ENCODE data around the gene DDB1. TPM values are rescaled to one million over a fixed set of nuclear protein-coding genes. Genes with fewer than 3 reads are reported as not detected.

Gene DDB1
- total RNA-seq, 1 experiment from 2014 or later, result 250 TPM

GRCh38 chr11:61343792-61344745 lies 11.2 kb upstream of the DDB1 start:
- Histone ChIP-seq H3K4me3 (no peak overlapping the region), H3K9me3 (no peaks in the 10 kb centered on the region), H3K27me3 (no peaks in the 10 kb centered on the region), H3K36me3 (peaks cover 5% of the 10 kb centered on the region)
- no peak for DNase-seq

- no peaks in the 10 kb centered on the region for H3K9me3 ChIP-seq
- no peak for DNase-seq
- H3K36me3 ChIP-seq, result no peaks in the 10 kb centered on the region; the same call in 1 of the 2 replicates
- no peak overlapping the region for H3K4me3 ChIP-seq
- H3K27me3 ChIP-seq, result no peaks in the 10 kb centered on the region
Observed at GRCh38 chr11:61342207-61342803, 9.4 kb upstream of the DDB1 start.

DNA sequence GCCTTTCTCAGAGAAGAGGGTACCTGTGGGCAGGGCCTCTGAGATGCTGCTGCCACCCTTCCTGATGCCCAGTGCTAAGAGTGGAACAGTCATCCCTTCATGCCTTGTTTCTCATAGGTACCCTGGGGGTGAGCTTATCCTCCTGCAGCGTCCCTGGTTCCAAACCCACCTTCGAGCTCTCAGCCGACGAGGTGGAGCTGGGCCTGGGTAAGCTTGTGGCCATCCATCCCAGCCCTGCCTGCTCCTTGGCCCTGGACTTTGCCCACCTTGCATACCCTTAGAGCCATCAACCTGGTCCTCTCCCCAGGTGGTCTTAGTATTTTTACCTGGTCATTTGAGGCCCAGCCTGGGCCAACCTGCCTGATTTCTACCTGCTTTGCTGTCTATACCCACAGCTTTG lies 8.8 kb upstream of the DDB1 start:
- DNase-seq, result no peak
- no peaks in the 10 kb centered on the region; the same call in 1 of the 2 replicates for H3K36me3 ChIP-seq
- no peaks in the 10 kb centered on the region for H3K9me3 ChIP-seq
- H3K4me3 ChIP-seq, result no peak overlapping the region
- no peaks in the 10 kb centered on the region for H3K27me3 ChIP-seq

- Histone ChIP-seq H3K9me3 (no peaks in the 10 kb centered on the region), H3K4me3 (no peak overlapping the region), H3K36me3 (no peaks in the 10 kb centered on the region; the same call in 1 of the 2 replicates), H3K27me3 (no peaks in the 10 kb centered on the region)
- DNase-seq, result no peak
Observed at GRCh38 chr11:61340979-61341378, 8.1 kb upstream of the DDB1 start.

DNA sequence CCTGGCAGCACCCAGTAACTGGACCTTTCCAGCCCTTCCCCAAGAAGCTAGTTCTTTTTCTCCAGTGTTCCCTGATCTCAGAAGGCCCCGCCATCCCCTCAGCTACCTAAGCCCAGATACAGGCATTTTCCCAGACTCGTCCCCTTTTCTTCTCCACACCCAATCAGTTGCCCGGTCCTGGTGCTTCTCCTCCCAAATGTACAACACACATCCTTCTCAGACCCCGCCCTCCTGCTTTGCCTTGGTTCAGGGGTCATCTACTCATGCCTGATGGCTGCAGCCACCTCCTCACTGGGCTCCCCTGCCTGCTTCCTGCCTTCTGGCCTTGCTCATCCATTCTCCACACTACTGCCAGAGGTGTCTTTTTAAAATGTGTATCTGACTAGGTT lies 6.6 kb upstream of the DDB1 start:
- no peaks in the 10 kb centered on the region for H3K27me3 ChIP-seq
- no peak for DNase-seq
- H3K4me3 ChIP-seq, result no peak overlapping the region
- H3K36me3 ChIP-seq, result no peaks in the 10 kb centered on the region; the same call in 1 of the 2 replicates
- H3K9me3 ChIP-seq, result no peaks in the 10 kb centered on the region

GRCh38 chr11:61338783-61339489 lies 6.0 kb upstream of the DDB1 start:
- Histone ChIP-seq H3K9me3 (no peaks in the 10 kb centered on the region), H3K36me3 (no peaks in the 10 kb centered on the region; the same call in 1 of the 2 replicates), H3K4me3 (no peak overlapping the region), H3K27me3 (no peaks in the 10 kb centered on the region)
- no peak for DNase-seq

DNA sequence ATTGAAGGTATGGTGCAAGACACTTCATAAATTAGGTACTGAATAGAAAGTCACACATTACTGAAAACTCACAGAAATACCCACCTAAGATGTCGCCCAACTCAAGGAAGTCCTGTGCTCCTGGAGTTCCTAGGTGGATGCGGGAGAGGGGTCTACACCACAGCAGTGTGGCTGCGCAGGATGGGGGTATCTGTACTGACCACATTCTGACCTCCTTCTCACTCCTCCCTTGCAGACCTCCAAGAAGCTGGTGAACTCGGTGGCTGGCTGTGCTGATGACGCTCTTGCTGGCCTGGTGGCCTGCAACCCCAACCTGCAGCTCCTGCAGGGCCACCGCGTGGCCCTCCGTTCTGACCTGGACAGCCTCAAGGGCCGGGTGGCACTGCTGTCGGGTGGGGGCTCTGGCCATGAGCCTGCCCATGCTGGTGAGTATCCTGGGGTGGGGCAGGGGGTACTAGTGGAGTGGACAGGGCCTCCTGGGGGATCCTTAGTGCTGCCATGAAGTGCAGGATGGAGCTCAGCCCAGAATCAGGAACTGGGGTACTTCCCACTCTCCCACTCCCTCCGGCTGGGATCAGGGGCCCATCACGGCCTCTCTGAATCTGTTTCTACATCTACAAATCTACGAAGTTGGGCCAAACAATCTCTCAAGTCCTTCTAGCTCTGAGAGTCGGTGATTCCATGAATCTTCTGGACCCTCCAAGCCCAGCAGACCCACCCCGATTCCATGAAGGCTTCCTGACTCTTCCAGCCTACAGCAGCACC lies 5.0 kb upstream of the DDB1 start:
- Histone ChIP-seq H3K36me3 (peaks cover 5% of the 10 kb centered on the region), H3K4me3 (no peak overlapping the region), H3K9me3 (no peaks in the 10 kb centered on the region), H3K27me3 (no peaks in the 10 kb centered on the region)
- DNase-seq, result no peak

DNA sequence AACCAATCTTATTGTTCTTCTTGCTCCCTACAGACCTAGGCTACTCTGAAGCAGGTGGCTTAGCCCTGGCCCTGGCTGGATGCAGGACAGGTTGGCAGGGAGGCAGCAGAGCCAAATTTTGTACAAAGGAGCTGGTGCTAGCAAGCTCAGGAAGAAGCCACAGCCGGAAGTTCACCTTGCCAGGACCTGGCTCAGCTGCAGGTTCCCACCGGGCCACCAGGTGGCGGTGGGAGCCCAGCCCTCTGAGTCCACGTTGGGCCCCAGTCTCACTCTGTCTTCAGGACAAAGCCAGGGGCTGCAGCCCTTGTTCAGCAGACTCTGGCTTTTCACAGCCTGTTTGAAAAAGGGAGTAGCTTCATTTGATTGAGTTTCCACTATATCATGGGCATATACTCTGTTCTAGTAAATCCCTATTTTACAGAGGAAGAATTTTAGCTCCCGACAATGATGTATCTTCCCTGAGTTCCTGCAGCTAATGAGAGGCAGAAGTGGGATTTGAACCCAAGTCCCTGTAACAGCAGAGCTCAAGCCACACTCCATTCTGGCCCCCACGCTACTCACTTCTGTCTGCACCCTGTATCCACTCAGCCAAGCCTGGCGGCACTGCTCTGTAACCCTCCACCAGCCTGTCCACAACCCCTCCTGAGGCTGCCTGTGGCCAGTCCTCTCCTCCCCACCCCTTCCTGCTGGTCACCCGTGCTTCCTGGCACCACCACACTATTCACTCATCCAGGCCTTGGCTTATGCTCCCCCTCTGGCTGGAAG lies 3.4 kb upstream of the DDB1 start:
- Histone ChIP-seq H3K4me3 (no peak overlapping the region), H3K9me3 (no peaks in the 10 kb centered on the region), H3K27me3 (no peaks in the 10 kb centered on the region), H3K36me3 (peaks cover 8% of the 10 kb centered on the region; the same call in 1 of the 2 replicates)
- peak; percentile 65 for DNase-seq

GRCh38 chr11:61335355-61335710 lies 2.4 kb upstream of the DDB1 start:
- no peak for DNase-seq
- Histone ChIP-seq H3K4me3 (no peak overlapping the region), H3K27me3 (no peaks in the 10 kb centered on the region)

GRCh38 chr11:61334434-61335354 lies 1.8 kb upstream of the DDB1 start:
- Histone ChIP-seq H3K36me3 (peaks cover 18% of the 10 kb centered on the region), H3K4me3 (no peak overlapping the region), H3K9me3 (no peaks in the 10 kb centered on the region), H3K27me3 (no peaks in the 10 kb centered on the region)
- DNase-seq, result peak; percentile 31

More at GRCh38 chr11:61335355-61335710, 2.4 kb upstream of the DDB1 start:
- Histone ChIP-seq H3K36me3 (peaks cover 11% of the 10 kb centered on the region), H3K9me3 (no peaks in the 10 kb centered on the region)

- Histone ChIP-seq H3K9me3 (no peaks in the 10 kb centered on the region), H3K36me3 (peaks cover 27% of the 10 kb centered on the region), H3K27me3 (no peaks in the 10 kb centered on the region), H3K4me3 (peak overlapping the region; percentile 81)
- no peak for DNase-seq
Observed at GRCh38 chr11:61333550-61334433, 887 bp upstream of the DDB1 start.

DNA sequence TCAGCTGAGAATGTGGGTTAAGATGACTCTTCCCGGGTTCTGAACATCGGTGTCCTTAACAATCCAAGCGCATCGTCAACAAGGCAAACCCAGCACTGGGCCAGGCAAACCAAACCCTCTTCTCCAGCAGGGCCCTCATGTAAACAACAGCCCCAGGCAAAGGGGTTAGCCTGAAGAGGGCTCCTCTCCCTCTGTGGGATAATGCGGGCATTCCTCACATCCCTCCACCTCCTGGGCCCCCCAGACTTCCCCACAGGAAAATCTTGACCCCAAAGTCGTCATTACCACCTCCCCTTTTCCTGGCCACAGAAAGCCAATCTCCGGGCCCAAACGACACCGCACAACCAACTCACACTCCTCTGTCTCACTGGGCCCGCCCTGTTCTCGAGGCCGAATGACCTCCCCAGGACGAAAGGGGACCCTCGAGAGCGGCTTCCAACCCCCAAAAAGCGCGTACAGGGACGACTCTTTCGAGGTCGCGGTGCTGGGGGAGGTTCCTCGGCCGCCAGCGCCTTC lies 566 bp downstream of the DDB1 start:
- H3K36me3 ChIP-seq, result peaks cover 39% of the 10 kb centered on the region
- H3K4me3 ChIP-seq, result peak overlapping the region; percentile 81
- no peaks in the 10 kb centered on the region for H3K27me3 ChIP-seq
- no peak for DNase-seq
- no peaks in the 10 kb centered on the region for H3K9me3 ChIP-seq

DNA sequence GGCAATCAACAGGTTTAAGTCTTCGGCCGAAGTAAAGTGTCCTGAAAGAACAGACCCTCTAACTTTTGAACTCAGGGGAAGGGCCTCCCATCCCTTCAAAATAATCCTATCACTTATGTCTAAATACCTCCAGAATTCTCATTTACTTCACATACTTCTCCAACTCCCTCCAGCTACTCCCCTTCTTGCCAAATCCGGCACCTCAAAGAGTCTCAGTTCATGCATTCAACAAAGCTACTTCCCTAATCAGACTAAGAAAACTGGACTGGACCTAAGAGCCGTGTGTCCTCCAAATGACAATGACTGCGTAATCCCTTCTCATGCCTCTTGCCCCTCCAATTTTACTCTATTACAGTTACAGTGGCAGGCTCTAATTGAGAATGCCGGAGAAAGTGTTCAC lies 1.3 kb downstream of the DDB1 start:
- H3K36me3 ChIP-seq, result peaks cover 44% of the 10 kb centered on the region
- DNase-seq, result no peak

GRCh38 chr11:61329871-61330270 lies 3.0 kb downstream of the DDB1 start:
- H3K9me3 ChIP-seq, result no peaks in the 10 kb centered on the region
- H3K27me3 ChIP-seq, result no peaks in the 10 kb centered on the region
- H3K36me3 ChIP-seq, result peaks cover 58% of the 10 kb centered on the region
- no peak overlapping the region for H3K4me3 ChIP-seq
- no peak for DNase-seq

More for the DNA sequence above, 1.3 kb downstream of the DDB1 start:
- peak overlapping the region; percentile 81 for H3K4me3 ChIP-seq
- H3K27me3 ChIP-seq, result no peaks in the 10 kb centered on the region
- H3K9me3 ChIP-seq, result no peaks in the 10 kb centered on the region
